Measurements from ENCODE around the gene TSC1.

The TSC1 gene

DNA sequence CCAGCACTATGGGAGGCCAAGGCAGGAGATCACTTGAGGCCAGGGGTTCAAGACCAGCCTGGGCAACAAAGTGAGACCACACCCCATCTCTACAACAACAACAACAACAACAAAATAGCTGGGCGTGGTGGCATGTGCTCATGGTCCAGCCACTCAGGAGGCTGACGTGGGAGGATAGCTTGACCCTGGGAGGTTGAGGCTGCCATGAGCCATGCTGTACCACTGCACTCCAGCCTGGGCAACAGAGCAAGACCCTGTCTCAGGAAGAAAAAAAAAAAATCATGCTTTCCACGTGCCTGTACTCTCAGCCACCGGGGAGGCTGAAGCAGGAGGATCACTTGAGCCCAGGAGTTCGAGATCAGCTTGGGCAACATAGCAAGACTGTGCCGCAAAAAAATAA, 29.5 kb downstream of the TSC1 start:
- Histone ChIP-seq H3K9me3 (ENCODE audit: control insufficient read depth in 5 of 5, low read length in 5 of 5) (no peaks in the 10 kb centered on the region), H3K4me3 (ENCODE audit: low read depth in 1 of 5, low read length in 5 of 5) (no peak overlapping the region), H3K27me3 (ENCODE audit: control insufficient read depth in 5 of 5, insufficient read depth in 4 of 5, low read length in 5 of 5) (no peaks in the 10 kb centered on the region), H3K9ac (ENCODE audit: low read length in 5 of 5) (no peak overlapping the region), H3K36me3 (ENCODE audit: control insufficient read depth in 5 of 5, insufficient read depth in 5 of 5, low read length in 5 of 5) (peaks cover 47 to 94% (median 62%) of the 10 kb centered on the region in 5 donors), H3K4me1 (ENCODE audit: control insufficient read depth in 5 of 5, insufficient read depth in 5 of 5, low read length in 5 of 5) (no peaks in the 10 kb centered on the region), H3K27ac (ENCODE audit: low read depth, low read length) (no peak overlapping the region)

DNA sequence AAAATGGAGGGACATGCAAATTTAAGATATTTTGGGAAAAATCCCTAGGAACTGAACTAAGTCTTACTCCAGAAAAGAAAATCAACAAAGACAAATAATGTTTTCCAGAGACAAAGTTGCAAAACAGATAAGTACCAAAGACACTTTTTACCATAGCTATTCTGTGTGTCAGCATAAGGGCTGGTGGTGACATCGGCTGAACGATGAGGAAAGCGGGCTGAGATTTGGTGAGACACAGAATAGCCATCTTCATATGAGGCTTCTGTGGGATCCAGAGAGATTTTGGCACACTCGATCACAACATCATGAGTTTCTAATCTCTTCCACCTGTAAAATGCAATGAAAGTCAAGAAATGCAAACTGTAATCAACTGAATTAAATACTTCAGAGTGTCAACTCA, 32.3 kb downstream of the TSC1 start:
- Histone ChIP-seq H3K27me3 (ENCODE audit: control insufficient read depth in 5 of 5, insufficient read depth in 4 of 5, low read length in 5 of 5) (no peaks in the 10 kb centered on the region), H3K27ac (ENCODE audit: low read depth, low read length) (no peak overlapping the region), H3K9ac (ENCODE audit: low read length in 5 of 5) (no peak overlapping the region), H3K4me3 (ENCODE audit: low read depth in 1 of 5, low read length in 5 of 5) (no peak overlapping the region), H3K36me3 (ENCODE audit: control insufficient read depth in 5 of 5, insufficient read depth in 5 of 5, low read length in 5 of 5) (peaks cover 37 to 82% (median 56%) of the 10 kb centered on the region in 5 donors), H3K9me3 (ENCODE audit: control insufficient read depth in 5 of 5, low read length in 5 of 5) (no peaks in the 10 kb centered on the region), H3K4me1 (ENCODE audit: control insufficient read depth in 5 of 5, insufficient read depth in 5 of 5, low read length in 5 of 5) (no peaks in the 10 kb centered on the region)

DNA sequence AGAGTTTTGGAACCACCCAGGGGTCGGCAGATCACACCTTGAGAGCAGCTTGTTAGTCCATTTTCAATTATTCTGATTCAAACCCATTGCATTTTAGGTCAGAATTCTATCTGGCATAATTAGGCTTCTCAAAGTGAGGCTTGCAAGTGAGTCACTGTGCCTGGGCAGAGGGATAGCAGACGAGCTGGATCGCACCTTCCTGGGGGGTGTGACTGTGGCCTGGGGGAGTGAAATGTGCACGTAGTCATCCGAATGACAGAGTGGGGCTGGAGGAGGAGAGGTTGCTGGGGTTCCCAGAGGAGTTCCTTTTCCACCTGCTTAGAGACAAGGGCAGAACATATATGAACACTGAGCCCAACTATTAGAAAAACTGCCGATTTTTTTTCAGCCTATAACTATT, 34.0 kb downstream of the TSC1 start:
- no peaks in the 10 kb centered on the region for H3K27me3 ChIP-seq (ENCODE audit: control insufficient read depth in 5 of 5, insufficient read depth in 4 of 5, low read length in 5 of 5)
- no peak overlapping the region for H3K27ac ChIP-seq (ENCODE audit: low read depth, low read length)
- no peaks in the 10 kb centered on the region for H3K4me1 ChIP-seq (ENCODE audit: control insufficient read depth in 5 of 5, insufficient read depth in 5 of 5, low read length in 5 of 5)
- H3K36me3 ChIP-seq (ENCODE audit: control insufficient read depth in 5 of 5, insufficient read depth in 5 of 5, low read length in 5 of 5), result peaks cover 29 to 79% (median 58%) of the 10 kb centered on the region in 5 donors
- H3K9ac ChIP-seq (ENCODE audit: low read length in 5 of 5), result no peak overlapping the region
- H3K9me3 ChIP-seq (ENCODE audit: control insufficient read depth in 5 of 5, low read length in 5 of 5), result no peaks in the 10 kb centered on the region
- no peak overlapping the region for H3K4me3 ChIP-seq (ENCODE audit: low read depth in 1 of 5, low read length in 5 of 5)

DNA sequence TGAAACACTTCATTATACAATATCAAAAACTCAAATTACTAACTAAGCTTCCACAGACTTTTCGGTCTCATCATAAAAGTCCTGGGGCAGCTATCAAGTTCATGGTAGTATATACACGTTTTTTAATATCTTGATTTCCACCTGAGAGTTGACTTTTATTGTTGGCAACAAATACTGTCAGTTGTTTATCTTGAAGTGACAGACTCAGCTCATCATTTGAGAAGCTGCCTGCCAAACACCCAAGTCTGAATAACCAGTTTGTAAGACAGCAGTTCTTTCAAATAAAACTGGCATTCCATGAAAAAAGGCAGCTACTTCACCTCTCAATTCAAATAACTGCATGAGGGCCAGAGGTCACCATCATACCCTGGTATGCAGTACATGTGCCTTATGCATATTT, 35.1 kb downstream of the TSC1 start:
- H3K27ac ChIP-seq (ENCODE audit: low read depth, low read length), result no peak overlapping the region
- no peak overlapping the region for H3K9ac ChIP-seq (ENCODE audit: low read length in 5 of 5)
- no peaks in the 10 kb centered on the region for H3K9me3 ChIP-seq (ENCODE audit: control insufficient read depth in 5 of 5, low read length in 5 of 5)
- H3K4me3 ChIP-seq (ENCODE audit: low read depth in 1 of 5, low read length in 5 of 5), result no peak overlapping the region
- no peaks in the 10 kb centered on the region for H3K4me1 ChIP-seq (ENCODE audit: control insufficient read depth in 5 of 5, insufficient read depth in 5 of 5, low read length in 5 of 5)
- peaks cover 30 to 78% (median 62%) of the 10 kb centered on the region in 5 donors for H3K36me3 ChIP-seq (ENCODE audit: control insufficient read depth in 5 of 5, insufficient read depth in 5 of 5, low read length in 5 of 5)
- no peaks in the 10 kb centered on the region for H3K27me3 ChIP-seq (ENCODE audit: control insufficient read depth in 5 of 5, insufficient read depth in 4 of 5, low read length in 5 of 5)

DNA sequence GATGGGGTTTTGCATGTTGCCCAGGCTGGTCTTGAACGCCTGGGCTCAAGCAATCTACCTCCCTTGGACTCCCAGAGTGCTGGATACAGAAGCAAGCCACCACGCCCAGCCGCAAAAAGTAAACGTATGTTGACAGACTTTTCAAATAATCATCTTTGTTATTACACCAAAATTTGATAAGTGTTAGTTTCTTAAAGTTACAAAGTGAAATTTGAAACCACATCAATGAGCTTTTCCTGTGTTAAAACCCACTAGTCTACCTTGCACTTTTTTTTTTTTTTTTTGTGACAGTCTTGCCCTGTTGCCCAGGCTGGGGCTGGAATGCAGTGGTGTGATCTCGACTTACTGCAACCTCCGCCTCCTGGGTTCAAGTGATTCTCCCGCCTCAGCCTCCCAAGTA, 35.8 kb downstream of the TSC1 start:
- Histone ChIP-seq H3K4me3 (ENCODE audit: low read depth in 1 of 5, low read length in 5 of 5) (no peak overlapping the region), H3K9ac (ENCODE audit: low read length in 5 of 5) (no peak overlapping the region), H3K9me3 (ENCODE audit: control insufficient read depth in 5 of 5, low read length in 5 of 5) (no peaks in the 10 kb centered on the region), H3K27ac (ENCODE audit: low read depth, low read length) (no peak overlapping the region), H3K4me1 (ENCODE audit: control insufficient read depth in 5 of 5, insufficient read depth in 5 of 5, low read length in 5 of 5) (no peaks in the 10 kb centered on the region), H3K36me3 (ENCODE audit: control insufficient read depth in 5 of 5, insufficient read depth in 5 of 5, low read length in 5 of 5) (peaks cover 30 to 81% (median 69%) of the 10 kb centered on the region in 5 donors), H3K27me3 (ENCODE audit: control insufficient read depth in 5 of 5, insufficient read depth in 4 of 5, low read length in 5 of 5) (no peaks in the 10 kb centered on the region)

DNA sequence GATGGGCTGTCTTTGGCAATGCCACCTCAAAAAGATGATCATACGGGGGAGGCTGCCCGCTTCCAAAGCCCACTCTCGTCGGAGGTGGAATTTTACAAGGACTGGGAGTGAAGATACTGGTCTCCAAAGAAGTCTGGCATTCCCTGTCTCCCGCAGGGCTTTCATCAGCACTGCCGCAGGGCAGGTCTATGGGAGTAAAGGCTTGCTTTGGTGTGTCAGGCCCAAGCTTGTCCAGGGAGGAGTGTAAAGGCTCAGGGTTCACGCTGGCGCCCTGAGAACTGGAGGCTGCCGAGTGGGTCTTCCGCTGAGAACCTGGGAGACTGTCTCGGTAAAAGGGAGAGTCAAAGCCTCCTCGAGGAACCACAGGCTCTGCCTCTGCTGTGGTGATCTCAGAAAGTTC, 38.7 kb downstream of the TSC1 start:
- peaks cover 24 to 80% (median 74%) of the 10 kb centered on the region in 5 donors for H3K36me3 ChIP-seq (ENCODE audit: control insufficient read depth in 5 of 5, insufficient read depth in 5 of 5, low read length in 5 of 5)
- H3K9me3 ChIP-seq (ENCODE audit: control insufficient read depth in 5 of 5, low read length in 5 of 5), result no peaks in the 10 kb centered on the region
- H3K4me1 ChIP-seq (ENCODE audit: control insufficient read depth in 5 of 5, insufficient read depth in 5 of 5, low read length in 5 of 5), result no peaks in the 10 kb centered on the region
- no peak overlapping the region for H3K4me3 ChIP-seq (ENCODE audit: low read depth in 1 of 5, low read length in 5 of 5)
- no peaks in the 10 kb centered on the region for H3K27me3 ChIP-seq (ENCODE audit: control insufficient read depth in 5 of 5, insufficient read depth in 4 of 5, low read length in 5 of 5)
- no peak overlapping the region for H3K27ac ChIP-seq (ENCODE audit: low read depth, low read length)
- H3K9ac ChIP-seq (ENCODE audit: low read length in 5 of 5), result no peak overlapping the region

DNA sequence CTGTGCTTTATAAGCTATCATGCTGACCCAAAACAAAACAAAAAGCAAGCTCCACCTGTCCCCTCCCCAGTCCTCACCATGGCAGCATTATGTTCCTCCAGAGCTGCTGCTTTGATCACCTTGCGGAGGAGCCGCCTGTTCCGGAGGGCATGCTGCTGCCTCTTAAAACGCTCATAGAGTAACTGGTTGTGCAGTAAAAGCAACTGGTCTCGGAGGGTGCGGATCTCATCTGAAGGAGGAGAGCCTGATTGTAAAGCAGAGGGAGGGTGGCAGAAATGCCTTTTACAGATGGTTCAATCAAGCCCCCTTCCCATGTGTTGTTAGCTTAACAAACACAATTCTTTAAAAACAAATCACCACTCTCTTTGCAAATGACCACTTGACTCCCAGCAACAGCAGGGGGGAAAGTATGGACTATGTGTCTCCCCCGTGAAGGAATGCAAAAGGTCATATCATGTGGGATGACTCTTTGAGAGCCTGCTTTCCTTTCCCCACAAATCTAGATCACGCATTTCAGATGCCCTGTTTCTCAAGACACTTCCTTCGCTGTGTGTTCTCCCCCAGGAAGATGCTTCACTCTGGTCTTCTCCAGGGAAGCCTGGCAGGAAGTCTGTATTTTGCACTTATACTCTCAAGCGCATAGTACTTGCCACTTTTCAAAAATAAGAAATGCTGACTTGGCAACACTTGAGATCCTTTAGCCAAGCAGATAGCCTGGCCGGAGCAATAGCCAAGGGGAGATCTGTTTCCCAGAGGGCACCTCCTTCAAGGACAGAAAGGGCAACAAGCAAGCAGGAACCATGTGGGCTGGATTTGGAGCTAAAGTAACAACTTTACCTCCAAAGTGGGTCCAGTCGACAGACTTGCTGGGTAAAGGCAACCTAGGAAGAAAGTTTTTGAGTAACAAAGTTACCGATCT, 40.6 kb downstream of the TSC1 start:
- H3K27me3 ChIP-seq (ENCODE audit: control insufficient read depth in 5 of 5, insufficient read depth in 4 of 5, low read length in 5 of 5), result no peaks in the 10 kb centered on the region
- H3K4me1 ChIP-seq (ENCODE audit: control insufficient read depth in 5 of 5, insufficient read depth in 5 of 5, low read length in 5 of 5), result no peaks in the 10 kb centered on the region
- no peak overlapping the region for H3K27ac ChIP-seq (ENCODE audit: low read depth, low read length)
- H3K4me3 ChIP-seq (ENCODE audit: low read depth in 1 of 5, low read length in 5 of 5), result no peak overlapping the region
- H3K36me3 ChIP-seq (ENCODE audit: control insufficient read depth in 5 of 5, insufficient read depth in 5 of 5, low read length in 5 of 5), result peaks cover 23 to 80% (median 73%) of the 10 kb centered on the region in 5 donors
- H3K9ac ChIP-seq (ENCODE audit: low read length in 5 of 5), result no peak overlapping the region
- H3K9me3 ChIP-seq (ENCODE audit: control insufficient read depth in 5 of 5, low read length in 5 of 5), result no peaks in the 10 kb centered on the region

DNA sequence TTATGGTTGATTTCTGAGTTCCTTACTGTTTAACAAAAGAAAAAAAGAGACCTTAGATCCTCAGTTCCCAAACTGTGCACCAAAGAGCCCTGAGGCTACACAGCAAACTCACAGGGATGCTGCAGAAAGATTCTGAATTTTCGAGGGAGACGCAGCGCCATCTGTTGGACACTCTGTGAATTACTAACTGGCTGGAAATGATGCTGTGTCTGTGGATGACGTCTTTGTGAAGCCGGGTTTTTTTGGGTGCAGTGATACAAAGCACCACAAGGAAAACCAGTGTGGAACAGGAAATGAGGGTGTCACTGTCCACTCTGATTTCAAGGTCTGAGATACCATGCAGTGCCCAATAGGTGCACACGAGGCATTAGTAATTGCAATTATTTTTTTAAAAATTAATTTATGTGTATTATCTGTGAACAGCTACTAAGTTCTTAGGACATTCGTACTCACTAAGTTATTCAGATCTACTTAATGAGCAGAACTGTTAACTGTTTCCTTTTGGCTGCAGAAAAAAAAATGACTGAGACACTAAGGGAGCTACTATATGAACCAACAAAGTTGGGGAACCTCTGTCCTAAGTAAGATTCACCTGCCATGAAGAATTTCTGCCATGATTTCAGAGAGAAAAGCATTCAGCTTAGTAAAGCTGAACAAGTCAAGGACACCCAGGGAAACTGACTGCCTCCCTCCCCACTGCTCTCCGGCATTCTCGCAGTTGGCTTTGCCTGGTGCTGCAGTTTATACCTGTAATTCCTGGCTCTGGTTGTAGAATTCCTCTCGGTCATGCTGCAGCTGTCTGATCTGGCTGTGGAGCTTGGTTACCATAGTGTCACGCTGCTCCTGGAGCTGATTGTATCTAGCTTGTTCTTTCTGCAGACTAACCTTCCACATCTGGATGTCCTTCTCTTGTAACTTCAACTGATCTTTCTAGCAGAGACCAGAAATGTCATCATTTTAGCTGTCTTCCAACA, 42.3 kb downstream of the TSC1 start:
- H3K4me1 ChIP-seq (ENCODE audit: control insufficient read depth in 5 of 5, insufficient read depth in 5 of 5, low read length in 5 of 5), result no peaks in the 10 kb centered on the region
- no peaks in the 10 kb centered on the region for H3K9me3 ChIP-seq (ENCODE audit: control insufficient read depth in 5 of 5, low read length in 5 of 5)
- H3K27me3 ChIP-seq (ENCODE audit: control insufficient read depth in 5 of 5, insufficient read depth in 4 of 5, low read length in 5 of 5), result no peaks in the 10 kb centered on the region
- no peak overlapping the region for H3K4me3 ChIP-seq (ENCODE audit: low read depth in 1 of 5, low read length in 5 of 5)
- peaks cover 26 to 88% (median 83%) of the 10 kb centered on the region in 5 donors for H3K36me3 ChIP-seq (ENCODE audit: control insufficient read depth in 5 of 5, insufficient read depth in 5 of 5, low read length in 5 of 5)
- H3K27ac ChIP-seq (ENCODE audit: low read depth, low read length), result no peak overlapping the region
- no peak overlapping the region for H3K9ac ChIP-seq (ENCODE audit: low read length in 5 of 5)

DNA sequence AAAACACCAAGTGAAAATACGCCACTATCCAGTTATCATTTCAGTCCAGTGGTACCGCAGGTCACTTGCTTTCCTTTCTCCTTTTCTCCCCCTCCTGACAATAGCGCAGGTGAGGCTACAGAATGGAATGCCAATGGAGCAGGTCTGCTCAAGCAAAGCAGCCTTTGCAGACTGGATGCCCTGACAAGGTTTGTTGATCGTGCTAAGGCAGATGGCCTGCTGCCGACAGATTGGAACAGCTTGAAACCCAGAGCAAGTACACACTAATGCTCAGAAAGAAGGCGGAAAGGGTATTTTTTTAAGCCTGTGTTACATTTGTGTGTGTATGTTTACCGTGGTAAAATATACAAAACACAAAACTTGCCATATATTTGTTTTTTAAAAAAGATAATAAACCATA, 46.4 kb downstream of the TSC1 start:
- no peak overlapping the region for H3K4me3 ChIP-seq (ENCODE audit: low read depth in 1 of 5, low read length in 5 of 5)
- no peaks in the 10 kb centered on the region for H3K4me1 ChIP-seq (ENCODE audit: control insufficient read depth in 5 of 5, insufficient read depth in 5 of 5, low read length in 5 of 5)
- H3K27me3 ChIP-seq (ENCODE audit: control insufficient read depth in 5 of 5, insufficient read depth in 4 of 5, low read length in 5 of 5), result no peaks in the 10 kb centered on the region
- no peak overlapping the region for H3K9ac ChIP-seq (ENCODE audit: low read length in 5 of 5)
- H3K36me3 ChIP-seq (ENCODE audit: control insufficient read depth in 5 of 5, insufficient read depth in 5 of 5, low read length in 5 of 5), result peaks cover 23 to 91% (median 82%) of the 10 kb centered on the region in 5 donors
- no peaks in the 10 kb centered on the region for H3K9me3 ChIP-seq (ENCODE audit: control insufficient read depth in 5 of 5, low read length in 5 of 5)
- H3K27ac ChIP-seq (ENCODE audit: low read depth, low read length), result no peak overlapping the region

DNA sequence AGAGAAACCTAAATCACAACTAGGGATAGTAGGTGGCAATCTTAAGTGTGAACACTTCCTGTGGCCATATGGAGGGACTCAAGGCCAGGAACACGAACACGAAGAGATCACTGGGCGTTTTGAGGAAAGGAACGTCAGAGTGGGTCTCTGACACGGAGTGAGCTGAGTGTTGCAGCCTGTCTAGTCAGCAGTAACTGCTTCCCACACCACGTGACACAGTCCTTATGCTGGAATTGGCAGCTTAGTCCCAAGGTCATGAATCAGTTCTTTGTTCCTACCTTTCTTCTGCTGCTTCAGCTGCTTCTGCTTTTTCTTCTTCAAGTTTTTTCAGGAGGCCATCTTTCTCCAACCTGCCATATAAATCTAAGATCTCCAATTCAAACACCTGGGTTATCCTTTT, 47.5 kb downstream of the TSC1 start:
- Histone ChIP-seq H3K27me3 (ENCODE audit: control insufficient read depth in 5 of 5, insufficient read depth in 4 of 5, low read length in 5 of 5) (no peaks in the 10 kb centered on the region), H3K4me1 (ENCODE audit: control insufficient read depth in 5 of 5, insufficient read depth in 5 of 5, low read length in 5 of 5) (no peaks in the 10 kb centered on the region), H3K4me3 (ENCODE audit: low read depth in 1 of 5, low read length in 5 of 5) (no peak overlapping the region), H3K36me3 (ENCODE audit: control insufficient read depth in 5 of 5, insufficient read depth in 5 of 5, low read length in 5 of 5) (peaks cover 23 to 93% (median 80%) of the 10 kb centered on the region in 5 donors), H3K27ac (ENCODE audit: low read depth, low read length) (no peak overlapping the region), H3K9ac (ENCODE audit: low read length in 5 of 5) (no peak overlapping the region), H3K9me3 (ENCODE audit: control insufficient read depth in 5 of 5, low read length in 5 of 5) (no peaks in the 10 kb centered on the region)
